ENCODE measurements around the gene ADAMTS15. TPM values are rescaled to one million over a fixed set of nuclear protein-coding genes. Genes with fewer than 3 reads are reported as not detected.

The ADAMTS15 gene
- total RNA-seq, 2 experiments from 2014 or later: not detected

GRCh38 chr11:130512662-130513061 lies 64.2 kb downstream of the ADAMTS15 start:
- TF ChIP-seq CTCF (conservative IDR thresholded peaks at IDR 0.05; ENCODE audit: low read length): no peak
- TF ChIP-seq EZH2phosphoT487 (IDR thresholded peaks at IDR 0.05; ENCODE audit: borderline replicate concordance, low read depth, low read length): no peak
- intact Hi-C loops (cut with micrococcal nuclease; ENCODE audit: unreplicated experiment): no loop called here
- H3K9me3 ChIP-seq (ENCODE audit: low read length): no peaks in the 10 kb centered on the region
- no peaks in the 10 kb centered on the region for H3K9me2 ChIP-seq (ENCODE audit: insufficient read depth, low read length)
- no peak overlapping the region for H3K4me2 ChIP-seq (ENCODE audit: low read length)
- no peak overlapping the region for H3K4me3 ChIP-seq (ENCODE audit: low read depth, low read length, poor library complexity, severe bottlenecking)
- CTCF ChIA-PET (ENCODE audit: unreplicated experiment): no interaction called here
- POLR2A ChIA-PET: no interaction called here
- no peak overlapping the region for H3K27ac ChIP-seq (ENCODE audit: low read depth, low read length, poor library complexity, severe bottlenecking)
- H2AFZ ChIP-seq (ENCODE audit: low read length): no peak overlapping the region
- no TSS peak for BruUV-seq (replicated peaks)
- no peaks in the 10 kb centered on the region for H3K79me2 ChIP-seq (ENCODE audit: insufficient read depth, low read depth, low read length)
- no peaks in the 10 kb centered on the region for H3K4me1 ChIP-seq (ENCODE audit: insufficient read depth, low read length, poor library complexity, severe bottlenecking)
- no peak for DNase-seq (ENCODE audit: low spot score)
- no peaks in the 10 kb centered on the region for H4K20me1 ChIP-seq (ENCODE audit: insufficient read depth, low read length)
- no peaks in the 10 kb centered on the region for H3K36me3 ChIP-seq (ENCODE audit: insufficient read depth, low read length)

DNA sequence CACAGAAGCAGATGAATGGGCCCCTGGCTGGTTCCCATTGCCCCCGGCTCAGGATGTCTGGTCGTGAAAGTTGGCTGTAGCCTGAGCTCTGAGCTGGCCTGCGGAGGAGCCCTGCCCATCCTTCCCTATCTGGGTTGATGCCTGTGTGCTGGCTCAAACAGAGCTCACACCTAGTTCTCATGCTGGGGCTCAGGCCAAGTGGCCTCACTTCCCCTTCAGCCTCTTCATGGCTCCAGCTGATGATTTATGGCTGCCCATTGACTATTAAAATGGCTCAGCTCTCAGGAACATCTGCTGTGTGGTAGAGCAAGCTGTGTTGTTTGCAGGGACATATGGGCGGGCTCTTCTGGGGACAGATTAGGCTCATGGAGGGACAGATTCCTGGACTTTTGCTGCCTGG lies 64.7 kb downstream of the ADAMTS15 start:
- no peak overlapping the region for H2AFZ ChIP-seq (ENCODE audit: low read length)
- ChIA-PET CTCF (ENCODE audit: unreplicated experiment) (no interaction called here), POLR2A (no interaction called here)
- intact Hi-C loops (cut with micrococcal nuclease; ENCODE audit: unreplicated experiment): no loop called here
- no peaks in the 10 kb centered on the region for H3K4me1 ChIP-seq (ENCODE audit: insufficient read depth, low read length, poor library complexity, severe bottlenecking)
- BruUV-seq (replicated peaks): no TSS peak
- no peak for DNase-seq (ENCODE audit: low spot score)
- H4K20me1 ChIP-seq (ENCODE audit: insufficient read depth, low read length): no peaks in the 10 kb centered on the region
- H3K27ac ChIP-seq (ENCODE audit: low read depth, low read length, poor library complexity, severe bottlenecking): no peak overlapping the region
- no peaks in the 10 kb centered on the region for H3K36me3 ChIP-seq (ENCODE audit: insufficient read depth, low read length)
- no peak for TF ChIP-seq CTCF (conservative IDR thresholded peaks at IDR 0.05; ENCODE audit: low read length)
- no peak for TF ChIP-seq EZH2phosphoT487 (IDR thresholded peaks at IDR 0.05; ENCODE audit: borderline replicate concordance, low read depth, low read length)
- no peak overlapping the region for H3K4me2 ChIP-seq (ENCODE audit: low read length)
- H3K9me2 ChIP-seq (ENCODE audit: insufficient read depth, low read length): no peaks in the 10 kb centered on the region
- H3K79me2 ChIP-seq (ENCODE audit: insufficient read depth, low read depth, low read length): no peaks in the 10 kb centered on the region
- no peaks in the 10 kb centered on the region for H3K9me3 ChIP-seq (ENCODE audit: low read length)
- no peak overlapping the region for H3K4me3 ChIP-seq (ENCODE audit: low read depth, low read length, poor library complexity, severe bottlenecking)

GRCh38 chr11:130514316-130514715 lies 65.9 kb downstream of the ADAMTS15 start:
- Histone ChIP-seq H3K4me1 (ENCODE audit: insufficient read depth, low read length, poor library complexity, severe bottlenecking) (no peaks in the 10 kb centered on the region), H3K4me3 (ENCODE audit: low read depth, low read length, poor library complexity, severe bottlenecking) (no peak overlapping the region), H3K36me3 (ENCODE audit: insufficient read depth, low read length) (no peaks in the 10 kb centered on the region), H3K27ac (ENCODE audit: low read depth, low read length, poor library complexity, severe bottlenecking) (no peak overlapping the region), H3K4me2 (ENCODE audit: low read length) (no peak overlapping the region), H3K79me2 (ENCODE audit: insufficient read depth, low read depth, low read length) (no peaks in the 10 kb centered on the region), H2AFZ (ENCODE audit: low read length) (no peak overlapping the region), H4K20me1 (ENCODE audit: insufficient read depth, low read length) (no peaks in the 10 kb centered on the region), H3K9me3 (ENCODE audit: low read length) (no peaks in the 10 kb centered on the region), H3K9me2 (ENCODE audit: insufficient read depth, low read length) (no peaks in the 10 kb centered on the region)
- no peak for DNase-seq (ENCODE audit: low spot score)
- intact Hi-C loops (cut with micrococcal nuclease; ENCODE audit: unreplicated experiment): no loop called here
- no TSS peak for BruUV-seq (replicated peaks)
- TF ChIP-seq EZH2phosphoT487 (IDR thresholded peaks at IDR 0.05; ENCODE audit: borderline replicate concordance, low read depth, low read length) (no peak), CTCF (conservative IDR thresholded peaks at IDR 0.05; ENCODE audit: low read length) (no peak)
- CTCF ChIA-PET (ENCODE audit: unreplicated experiment): no interaction called here
- POLR2A ChIA-PET: no interaction called here
